ENCODE data around the gene SELENOO. TPM values are rescaled to one million over a fixed set of nuclear protein-coding genes. Genes with fewer than 3 reads are reported as not detected.
A peak's percentile ranks its signal among the peaks of the same experiment; 100 is the strongest.

The SELENOO gene
- total and polyA plus RNA-seq, 2 of the 13 experiments (the other 11 are each of a cell fraction or from before 2014, with no cell fraction given) = 14.4 to 19.0 TPM

GRCh38 chr22:50261615-50262459 lies 61.0 kb downstream of the SELENOO start, which contains the start of gene MAPK12:
Gene MAPK12 (minus strand): TSS chr22:50261683. CDS start chr22:50261509, 174 bp downstream.
- BruUV-seq (replicated peaks) = no TSS peak
- Histone ChIP-seq H3K27me3 (ENCODE audit: control insufficient read depth in 1 of 2, insufficient read depth in 2 of 2, low read length in 2 of 2) (peaks cover 10 to 36% of the 10 kb centered on the region in 2 experiments; a peak in 4 of 5 replicates), H4K20me1 (ENCODE audit: insufficient read depth, low read length) (no peaks in the 10 kb centered on the region), H3K79me2 (ENCODE audit: insufficient read depth, low read length) (no peaks in the 10 kb centered on the region), H3K4me1 (ENCODE audit: insufficient read depth, low read length) (peaks cover 43% of the 10 kb centered on the region), H3K4me3 (replicated peaks in 1 of 3; ENCODE audit: insufficient read depth in 1 of 3, low read depth in 2 of 3, low read length in 3 of 3) (peak within 1 kb of the TSS; percentile 54 to 74 (median 71); a peak in 5 of 6 replicates), H3K27ac (ENCODE audit: extremely low read length, insufficient read depth, low read length) (no peak within 1 kb of the TSS), H3K36me3 (replicated peaks in 1 of 2; ENCODE audit: control insufficient read depth in 1 of 2, insufficient read depth in 2 of 2, low read length in 2 of 2) (no peaks in the 10 kb centered on the region), H3K9ac (ENCODE audit: insufficient read depth, low read depth, low read length) (peak within 1 kb of the TSS; percentile 61), H3K4me2 (ENCODE audit: low read depth, low read length) (peak within 1 kb of the TSS; percentile 80), H2AFZ (ENCODE audit: low read length) (no peak within 1 kb of the TSS), H3K9me3 (ENCODE audit: low read length) (no peaks in the 10 kb centered on the region)
- no peak for FAIRE-seq
- in situ Hi-C loops (cut with HindIII; ENCODE audit: extremely low pct_ligation_motif_present, low pct_unique_long_range_greater_than_20kb) = no loop called here
- WGBS (ENCODE audit: low lambda C conversion rate) = 23% methylated on average over 4 of the region's 61 CpGs
- ChIA-PET CTCF (ENCODE audit: low intra/inter-chr PET ratio, low total read pairs) (no interaction called here), POLR2A (interaction anchor here (0.8 to 2.4 kb wide), 11 partner anchors 9 to 284 kb away, joined by 3 to 10 read pairs (median 5); partner anchors contain the start of genes HDAC10, KLHDC7B, PLXNB2 and TUBGCP6)
- intact Hi-C loops (cut with micrococcal nuclease; ENCODE audit: unreplicated experiment) = no loop called here
- ATAC-seq = 0 out of 3 replicates have a peak, but pooled peaks have one; percentile 2
- DNase-seq (ENCODE audit: low spot score) = no peak
- TF ChIP-seq CAMTA2 (CRISPR knock-in tag; IDR thresholded peaks at IDR 0.05; ENCODE audit: borderline replicate concordance) (no peak), ZNF773 (CRISPR knock-in tag; IDR thresholded peaks at IDR 0.05; ENCODE audit: borderline replicate concordance) (no peak), ZNF484 (CRISPR knock-in tag; IDR thresholded peaks at IDR 0.05; ENCODE audit: borderline replicate concordance, low read depth) (no peak), SMAD9 (CRISPR knock-in tag; IDR thresholded peaks at IDR 0.05) (no peak), ZNF780A (CRISPR knock-in tag; IDR thresholded peaks at IDR 0.05) (no peak), ZNF775 (CRISPR knock-in tag; IDR thresholded peaks at IDR 0.05; ENCODE audit: borderline replicate concordance) (no peak), ZNF678 (CRISPR knock-in tag; IDR thresholded peaks at IDR 0.05) (no peak), KLF15 (CRISPR knock-in tag; IDR thresholded peaks at IDR 0.05; ENCODE audit: borderline replicate concordance) (no peak), RFX1 (IDR thresholded peaks at IDR 0.05) (no peak), ZNF207 (IDR thresholded peaks at IDR 0.05; ENCODE audit: borderline replicate concordance) (no peak), ZNF749 (CRISPR knock-in tag; IDR thresholded peaks at IDR 0.05; ENCODE audit: borderline replicate concordance) (no peak), ZBTB43 (CRISPR knock-in tag; conservative IDR thresholded peaks at IDR 0.05) (no peak)
- TF ChIP-seq, protein P1, sequence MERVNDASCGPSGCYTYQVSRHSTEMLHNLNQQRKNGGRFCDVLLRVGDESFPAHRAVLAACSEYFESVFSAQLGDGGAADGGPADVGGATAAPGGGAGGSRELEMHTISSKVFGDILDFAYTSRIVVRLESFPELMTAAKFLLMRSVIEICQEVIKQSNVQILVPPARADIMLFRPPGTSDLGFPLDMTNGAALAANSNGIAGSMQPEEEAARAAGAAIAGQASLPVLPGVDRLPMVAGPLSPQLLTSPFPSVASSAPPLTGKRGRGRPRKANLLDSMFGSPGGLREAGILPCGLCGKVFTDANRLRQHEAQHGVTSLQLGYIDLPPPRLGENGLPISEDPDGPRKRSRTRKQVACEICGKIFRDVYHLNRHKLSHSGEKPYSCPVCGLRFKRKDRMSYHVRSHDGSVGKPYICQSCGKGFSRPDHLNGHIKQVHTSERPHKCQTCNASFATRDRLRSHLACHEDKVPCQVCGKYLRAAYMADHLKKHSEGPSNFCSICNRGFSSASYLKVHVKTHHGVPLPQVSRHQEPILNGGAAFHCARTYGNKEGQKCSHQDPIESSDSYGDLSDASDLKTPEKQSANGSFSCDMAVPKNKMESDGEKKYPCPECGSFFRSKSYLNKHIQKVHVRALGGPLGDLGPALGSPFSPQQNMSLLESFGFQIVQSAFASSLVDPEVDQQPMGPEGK (CRISPR knock-in tag; IDR thresholded peaks at IDR 0.05) = peak; percentile 84
- TF ChIP-seq, protein P2, sequence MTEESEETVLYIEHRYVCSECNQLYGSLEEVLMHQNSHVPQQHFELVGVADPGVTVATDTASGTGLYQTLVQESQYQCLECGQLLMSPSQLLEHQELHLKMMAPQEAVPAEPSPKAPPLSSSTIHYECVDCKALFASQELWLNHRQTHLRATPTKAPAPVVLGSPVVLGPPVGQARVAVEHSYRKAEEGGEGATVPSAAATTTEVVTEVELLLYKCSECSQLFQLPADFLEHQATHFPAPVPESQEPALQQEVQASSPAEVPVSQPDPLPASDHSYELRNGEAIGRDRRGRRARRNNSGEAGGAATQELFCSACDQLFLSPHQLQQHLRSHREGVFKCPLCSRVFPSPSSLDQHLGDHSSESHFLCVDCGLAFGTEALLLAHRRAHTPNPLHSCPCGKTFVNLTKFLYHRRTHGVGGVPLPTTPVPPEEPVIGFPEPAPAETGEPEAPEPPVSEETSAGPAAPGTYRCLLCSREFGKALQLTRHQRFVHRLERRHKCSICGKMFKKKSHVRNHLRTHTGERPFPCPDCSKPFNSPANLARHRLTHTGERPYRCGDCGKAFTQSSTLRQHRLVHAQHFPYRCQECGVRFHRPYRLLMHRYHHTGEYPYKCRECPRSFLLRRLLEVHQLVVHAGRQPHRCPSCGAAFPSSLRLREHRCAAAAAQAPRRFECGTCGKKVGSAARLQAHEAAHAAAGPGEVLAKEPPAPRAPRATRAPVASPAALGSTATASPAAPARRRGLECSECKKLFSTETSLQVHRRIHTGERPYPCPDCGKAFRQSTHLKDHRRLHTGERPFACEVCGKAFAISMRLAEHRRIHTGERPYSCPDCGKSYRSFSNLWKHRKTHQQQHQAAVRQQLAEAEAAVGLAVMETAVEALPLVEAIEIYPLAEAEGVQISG (CRISPR knock-in tag; IDR thresholded peaks at IDR 0.05) = peak; percentile 18; the same call in 1 of the 2 replicates
- TF ChIP-seq, protein P3, sequence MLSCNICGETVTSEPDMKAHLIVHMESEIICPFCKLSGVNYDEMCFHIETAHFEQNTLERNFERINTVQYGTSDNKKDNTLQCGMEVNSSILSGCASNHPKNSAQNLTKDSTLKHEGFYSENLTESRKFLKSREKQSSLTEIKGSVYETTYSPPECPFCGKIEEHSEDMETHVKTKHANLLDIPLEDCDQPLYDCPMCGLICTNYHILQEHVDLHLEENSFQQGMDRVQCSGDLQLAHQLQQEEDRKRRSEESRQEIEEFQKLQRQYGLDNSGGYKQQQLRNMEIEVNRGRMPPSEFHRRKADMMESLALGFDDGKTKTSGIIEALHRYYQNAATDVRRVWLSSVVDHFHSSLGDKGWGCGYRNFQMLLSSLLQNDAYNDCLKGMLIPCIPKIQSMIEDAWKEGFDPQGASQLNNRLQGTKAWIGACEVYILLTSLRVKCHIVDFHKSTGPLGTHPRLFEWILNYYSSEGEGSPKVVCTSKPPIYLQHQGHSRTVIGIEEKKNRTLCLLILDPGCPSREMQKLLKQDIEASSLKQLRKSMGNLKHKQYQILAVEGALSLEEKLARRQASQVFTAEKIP (CRISPR knock-in tag; IDR thresholded peaks at IDR 0.05; ENCODE audit: borderline replicate concordance) = no peak

Data from HepG2 (cell line).